Raji (cell line): ENCODE measurements around the gene KIF5C.

ENCODE experiments used
- POLR2A ChIP-seq: IDR thresholded peaks from 2 replicates; pipeline ENCODE4 v1.6.1; 2011; ENCODE audit warnings: low read depth, low read length, control low read depth; ENCODE audit not compliant: insufficient read depth

KIF5C gene

DNA sequence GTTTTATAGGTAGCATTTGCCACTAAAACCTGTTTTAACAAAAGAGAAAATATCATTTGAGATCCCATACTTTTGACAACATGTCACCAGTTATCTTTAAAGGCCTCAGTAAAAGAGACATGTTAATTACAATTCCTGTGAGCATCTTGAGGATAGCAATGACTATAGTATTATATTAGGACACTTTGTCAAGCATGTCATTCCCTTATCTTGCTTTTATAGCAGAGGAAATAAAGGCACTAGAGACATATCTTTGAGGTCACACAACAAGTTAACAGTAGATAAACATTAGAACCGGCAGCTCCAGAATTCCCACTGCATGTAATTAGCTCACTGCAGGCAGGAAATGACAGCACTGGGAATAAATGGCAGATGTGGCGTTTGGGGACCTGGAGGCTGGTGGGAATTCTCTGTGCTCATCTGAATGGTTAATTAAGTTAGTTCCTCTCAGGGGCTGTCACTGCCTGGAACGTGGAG is 189.4 kb downstream of the KIF5C start:
- no peak for TF ChIP-seq POLR2A

DNA sequence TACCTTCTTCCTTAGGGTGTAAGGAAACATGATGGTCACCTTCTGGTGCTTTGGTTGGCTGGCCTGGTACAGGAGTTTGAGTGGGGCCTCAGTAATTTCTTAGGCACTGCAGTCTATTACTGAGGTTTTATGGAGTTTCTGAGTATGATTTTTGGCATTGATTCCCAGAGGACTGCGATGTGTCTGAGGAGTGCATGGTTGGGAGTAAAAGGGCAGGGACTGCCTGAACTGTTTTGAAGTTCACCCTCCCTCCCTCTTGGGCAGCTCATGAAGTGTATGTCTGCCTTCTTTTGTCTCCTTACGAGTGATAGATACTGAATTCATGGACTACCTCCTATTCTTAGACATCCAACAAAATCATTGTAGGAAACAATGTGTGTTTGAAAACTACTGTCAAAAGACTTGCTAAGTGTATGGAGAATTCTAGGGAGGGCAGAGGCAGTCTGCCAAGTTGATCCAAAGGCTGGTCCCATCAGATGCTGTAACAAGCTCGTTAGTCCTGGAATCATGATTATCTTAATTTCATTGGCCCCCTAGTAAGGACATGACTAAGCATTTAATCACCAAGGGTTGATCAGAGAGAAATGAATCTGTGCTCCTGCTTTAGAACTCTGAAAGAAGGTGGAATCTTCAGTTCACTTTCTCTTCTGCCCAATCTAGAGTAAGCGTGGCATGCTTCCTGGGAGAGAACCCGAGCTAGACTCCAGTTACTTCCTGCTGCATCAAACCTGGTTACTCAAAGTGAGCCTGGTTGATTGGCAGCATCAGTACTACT is 190.0 kb downstream of the KIF5C start:
- TF ChIP-seq POLR2A, result no peak

DNA sequence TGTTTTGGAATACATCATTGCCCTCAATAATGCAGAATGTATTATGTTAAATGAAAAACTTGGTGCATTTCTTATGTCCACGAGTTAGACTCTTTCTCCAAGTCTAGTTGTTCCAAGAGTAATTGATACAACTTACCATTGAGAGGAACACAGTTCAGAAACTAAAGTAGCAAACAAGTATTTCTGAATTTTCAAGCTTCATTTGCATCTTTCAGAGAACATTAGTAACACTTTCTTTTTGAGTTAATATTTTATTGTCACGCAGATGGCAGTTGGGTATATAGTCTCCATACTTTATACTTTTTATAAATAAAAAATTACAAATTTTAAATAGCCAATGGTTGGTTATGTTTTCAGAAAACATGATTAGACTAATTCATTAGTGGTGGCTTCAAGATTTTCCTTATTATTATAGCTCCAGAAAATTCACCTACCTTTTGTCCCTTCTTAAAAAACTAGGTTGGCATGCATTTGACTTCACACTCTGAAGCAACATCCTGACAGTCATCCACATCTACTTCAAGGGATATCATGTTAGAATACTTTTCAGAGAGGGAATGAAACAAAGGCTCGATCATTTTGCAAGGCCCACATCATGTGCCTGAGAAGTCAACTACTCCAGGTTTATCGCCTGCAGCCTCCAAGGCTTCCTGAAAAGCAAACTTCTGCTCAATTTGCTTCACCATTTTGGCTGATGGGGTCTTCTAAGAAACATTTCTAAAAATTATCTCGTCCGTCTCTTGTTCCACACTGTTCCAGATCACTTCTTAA is 193.4 kb downstream of the KIF5C start:
- no peak for TF ChIP-seq POLR2A

DNA sequence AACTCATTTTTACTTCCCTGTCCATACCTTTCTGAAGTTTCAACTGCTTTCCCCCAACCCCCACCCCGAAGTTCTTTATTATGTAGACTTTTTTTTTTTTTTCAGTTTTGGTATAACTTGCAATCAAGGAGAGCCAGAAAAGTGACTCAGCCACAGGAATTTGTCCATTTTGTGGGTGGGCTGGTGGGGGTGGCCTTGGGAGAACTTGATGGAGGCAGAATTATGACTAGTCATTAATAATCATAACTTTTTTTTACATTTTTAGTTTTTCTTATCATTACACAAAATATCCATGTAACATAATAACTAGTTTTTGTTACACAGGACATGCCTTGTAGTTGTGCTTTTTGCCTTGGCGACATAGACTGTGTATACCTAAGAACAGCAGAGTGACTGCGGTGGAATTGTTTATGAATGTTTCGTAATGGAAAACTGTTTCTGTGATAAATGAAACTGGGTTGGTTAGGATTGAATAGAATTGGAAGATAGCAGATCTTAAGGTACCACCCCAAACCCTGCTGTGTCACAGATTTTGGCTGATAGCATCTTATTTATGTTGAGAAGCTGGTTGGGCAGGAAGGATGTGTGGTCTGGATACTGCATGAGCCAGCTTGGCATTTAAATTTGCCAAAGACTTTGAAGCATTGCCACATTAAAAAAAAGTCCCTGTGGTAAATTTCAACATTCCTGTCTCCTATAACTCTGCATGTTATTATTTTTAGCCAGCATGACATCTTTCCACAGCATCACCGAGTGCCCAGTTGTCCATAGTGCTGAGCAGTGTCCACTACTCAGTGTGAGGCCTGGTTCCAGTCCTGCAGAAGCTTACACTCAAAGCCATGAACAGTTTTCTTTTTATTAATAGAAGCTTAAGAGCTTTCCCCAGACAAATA is 194.2 kb downstream of the KIF5C start:
- no peak for TF ChIP-seq POLR2A

DNA sequence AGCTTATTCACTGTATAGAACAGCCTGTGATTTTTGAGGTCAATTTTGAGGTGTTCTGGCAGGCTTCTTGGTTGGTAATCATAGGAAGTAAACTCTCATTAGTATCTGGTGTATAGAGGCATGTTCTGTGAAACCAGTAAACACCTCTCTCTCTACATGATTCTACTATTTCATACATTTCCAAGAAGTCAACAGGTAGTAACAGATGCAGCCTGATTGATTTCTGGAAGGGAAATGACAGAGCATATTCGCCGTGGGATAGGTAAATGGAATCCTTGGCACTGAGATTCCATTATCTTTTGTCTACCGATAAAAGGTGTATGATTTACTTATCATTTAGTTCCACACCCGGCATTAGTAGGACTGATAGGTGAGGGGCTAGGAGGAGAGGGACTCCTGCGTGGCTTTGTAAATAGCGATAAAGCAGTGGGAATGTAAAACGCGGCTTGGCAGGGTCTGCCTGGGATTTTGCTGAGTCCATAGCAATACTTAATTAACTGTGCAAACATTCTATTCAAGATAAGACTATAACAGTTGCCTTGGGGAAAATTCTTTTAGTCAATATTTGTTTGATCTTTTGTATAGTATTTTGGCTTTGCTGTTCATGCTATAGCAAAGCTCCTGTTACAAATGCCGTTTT is 195.8 kb downstream of the KIF5C start:
- no peak for TF ChIP-seq POLR2A

DNA sequence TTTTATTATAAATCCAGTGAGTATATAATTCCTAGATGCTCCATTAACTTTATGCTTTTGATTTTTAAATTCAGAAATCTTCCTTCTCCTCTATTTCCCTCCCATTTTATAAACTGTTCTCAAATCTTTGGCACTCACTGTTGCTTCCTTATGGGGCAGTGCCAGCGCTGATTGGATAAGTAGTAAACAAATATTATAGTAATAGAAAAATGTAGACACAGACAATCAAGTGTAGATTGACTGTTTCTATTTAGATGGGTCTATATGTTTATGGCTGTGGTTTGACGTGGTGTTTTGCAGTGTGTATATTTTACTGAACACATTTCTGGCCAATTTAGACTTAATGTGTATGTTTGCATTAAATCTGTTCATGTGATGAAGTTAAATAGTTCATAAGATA is 200.1 kb downstream of the KIF5C start:
- no peak for TF ChIP-seq POLR2A

DNA sequence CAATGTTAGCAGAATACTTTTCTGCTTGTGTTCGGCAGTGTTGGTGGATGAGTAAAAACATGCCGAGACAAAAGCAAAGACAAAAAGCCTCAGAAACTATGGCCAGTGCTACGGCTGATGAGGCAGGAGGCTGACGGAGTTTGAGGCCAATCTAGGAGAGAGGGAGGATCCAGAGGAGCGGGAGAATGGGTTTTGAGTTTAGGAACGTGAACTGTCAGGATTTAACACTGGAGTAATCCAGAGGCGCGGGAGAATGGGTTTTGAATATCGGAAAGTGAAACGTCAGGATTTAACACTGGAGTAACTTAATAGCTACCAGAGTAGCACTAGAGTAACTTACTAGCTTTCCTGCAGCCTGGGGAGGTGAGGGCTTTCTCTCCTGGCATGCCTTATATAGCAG is 200.8 kb downstream of the KIF5C start:
- TF ChIP-seq POLR2A, result no peak
